GM12878 (cell line): Measurements from ENCODE around the gene MTHFR. TPM values are rescaled to one million over a fixed set of nuclear protein-coding genes. Genes with fewer than 3 reads are reported as not detected.

ENCODE experiments used
- ATAC-seq: fragments of 200-7000 bp; cut with Tn5 transposase; 3 replicates; pipeline ENCODE4 v1.9.1; 2020; ENCODE audit warnings: mild to moderate bottlenecking, moderate library complexity
- BruUV-seq: library from RNA; stranded (reverse); fragments of 400-500 nt; replicated peaks from 2 replicates; lab custom pipeline; 2021; lab: Mats Ljungman, UMichigan
- CTCF ChIA-PET: fragments of 300-600 bp; sonication (Branson Sonifier 250); formaldehyde crosslinking; extraction: SDS; loops from one replicate; lab custom pipeline; 2021; ENCODE audit warnings: inconsistent platforms; lab: Yijun Ruan, JAX
- POLR2A ChIA-PET: fragments of 350-600 bp; formaldehyde crosslinking; extraction: SDS; loops from one replicate; lab custom pipeline; 2021; ENCODE audit warnings: inconsistent platforms; lab: Charles Lee
- RAD21 ChIA-PET: fragments of 300-600 bp; sonication (Branson Sonifier 250); formaldehyde crosslinking; loops from one replicate; lab custom pipeline; 2023; ENCODE audit warnings: antibody characterized with exemption; ENCODE audit not compliant: unreplicated experiment; lab: Charles Lee
- SMC1A ChIA-PET: fragments of 300-600 bp; sonication (Branson Sonifier 250); formaldehyde crosslinking; loops from one replicate; lab custom pipeline; 2023; ENCODE audit not compliant: unreplicated experiment, uncharacterized antibody; lab: Charles Lee
- DNase-seq: peaks from one replicate; pipeline ENCODE4 v3.0.0-alpha.2; 2011; ENCODE audit warnings: low read depth, low spot score
- FAIRE-seq: peaks from 3 replicates; lab custom pipeline; 2011; peaks lifted over from hg19 to GRCh38; lab: Jason Lieb, UNC
- H2AFZ ChIP-seq: 2 replicates; pipeline ENCODE4 v1.6.0; 2011; ENCODE audit warnings: low read depth, low read length, control low read depth; ENCODE audit not compliant: control insufficient read depth
- H3K27ac ChIP-seq: 2 replicates; pipeline ENCODE4 v1.5.1; 2011; ENCODE audit warnings: control low read depth; ENCODE audit not compliant: control insufficient read depth, insufficient read depth
- H3K27me3 ChIP-seq, 2 experiments: replicated peaks in 1 of 2; 2 replicates each; pipeline versions ENCODE4 v1.6.0 to v1.6.1; 2011; ENCODE audit warnings: low read length in 1 of 2; ENCODE audit not compliant: control insufficient read depth in 2 of 2, insufficient read depth in 2 of 2
- H3K36me3 ChIP-seq, 2 experiments: 2 replicates each; pipeline ENCODE4 v1.5.1; 2011; ENCODE audit warnings: low read length in 1 of 2; ENCODE audit not compliant: control insufficient read depth in 2 of 2, insufficient read depth in 2 of 2
- H3K4me1 ChIP-seq: 2 replicates; pipeline ENCODE4 v1.6.1; 2011; ENCODE audit warnings: mild to moderate bottlenecking, low read length, moderate library complexity, mixed read lengths; ENCODE audit not compliant: control insufficient read depth, insufficient read depth
- H3K4me2 ChIP-seq: 2 replicates; pipeline ENCODE4 v1.6.0; 2011; ENCODE audit warnings: control low read depth; ENCODE audit not compliant: control insufficient read depth, insufficient read depth
- H3K4me3 ChIP-seq: fragments of 200-600 bp; sonication (generic); 2 replicates; pipeline ENCODE4 v1.5.1; 2016
- H3K79me2 ChIP-seq: 2 replicates; pipeline ENCODE4 v1.6.0; 2011; ENCODE audit warnings: low read length; ENCODE audit not compliant: control insufficient read depth, insufficient read depth
- H3K9ac ChIP-seq: 2 replicates; pipeline ENCODE4 v1.8.0; 2011; ENCODE audit warnings: low read length, control low read depth, mixed read lengths; ENCODE audit not compliant: control insufficient read depth, insufficient read depth
- H3K9me3 ChIP-seq: replicated peaks from 3 replicates; pipeline ENCODE4 v1.5.1; 2011; ENCODE audit warnings: mild to moderate bottlenecking, low read length; ENCODE audit not compliant: control insufficient read depth, insufficient read depth
- H4K20me1 ChIP-seq: 2 replicates; pipeline ENCODE4 v1.6.0; 2011; ENCODE audit not compliant: control insufficient read depth, insufficient read depth
- PBX3 ChIP-seq: IDR thresholded peaks from 2 replicates; pipeline ENCODE4 v1.6.1; 2011; ENCODE audit warnings: mild to moderate bottlenecking, low read depth, low read length, moderate library complexity; ENCODE audit not compliant: insufficient replicate concordance
- POLR2A ChIP-seq: IDR thresholded peaks from 2 replicates; pipeline ENCODE4 v1.6.1; 2011; ENCODE audit warnings: low read depth, mild to moderate bottlenecking, low read length
- TCF3 ChIP-seq: IDR thresholded peaks from 2 replicates; pipeline ENCODE4 v1.6.1; 2012; ENCODE audit warnings: low read depth, mild to moderate bottlenecking, low read length, borderline replicate concordance; ENCODE audit not compliant: insufficient read depth
- WGBS: methylation state at CpG from one replicate; pipeline ENCODE4 v1.1.6; 2016; ENCODE audit warnings: low lambda C conversion rate; ENCODE audit not compliant: insufficient replicate concordance, insufficient coverage; ENCODE audit errors: missing lambda C conversion rate; 5-methylcytosine and 5-hydroxymethylcytosine counted together
- in situ Hi-C: fragments of 300-500 bp; cut with MboI; formaldehyde crosslinking; loops from 9 replicates; pipeline ENCODE4 v1.14.3; 2018; ENCODE audit warnings: mixed read lengths
- intact Hi-C: fragments of 100-400 bp; cut with micrococcal nuclease; formaldehyde crosslinking; loops from one replicate; pipeline ENCODE4 v1.14.2; 2022; ENCODE audit not compliant: unreplicated experiment
- polyA plus RNA-seq, 11 experiments: library from polyadenylated mRNA; depleted of rRNA in 4 of 11; unstranded in 6 of 11; stranded (reverse) in 5 of 11; fragments of >200 nt; fragmentation: Nextera tagmentation in 4 of 11; fragmentation: Illumina TruSeq in 1 of 11; extraction: Ambion mirVana in 4 of 11; extraction: Trizol in 1 of 11; gene quantifications; 1 replicate in 1 of 11; 2 replicates in 10 of 11; pipeline versions ENCODE4 v1.2.1 to v1.2.3, GENCODE V29; 2011 to 2016; ENCODE audit warnings: inconsistent platforms in 2 of 11, missing spikeins in 2 of 11, low read depth in 1 of 11
- total RNA-seq, 4 experiments: library from RNA; depleted of rRNA in 3 of 4; stranded (reverse); fragments of >200 nt in 3 of 4; fragmentation: Illumina TruSeq in 1 of 4; extraction: Trizol in 1 of 4; gene quantifications; 2 replicates each; pipeline versions ENCODE4 v1.2.1 to v1.2.3, GENCODE V29; 2013 to 2021
- TF ChIP-seq, protein P1 (sequence below): IDR thresholded peaks from 2 replicates; pipeline ENCODE4 v1.6.1; 2011; ENCODE audit warnings: low read depth, low read length, improper control_type of control experiment, borderline replicate concordance
- TF ChIP-seq, protein P2 (sequence below): IDR thresholded peaks from 2 replicates; pipeline ENCODE4 v1.6.1; 2011; ENCODE audit warnings: borderline replicate concordance, low read depth, mild to moderate bottlenecking, moderate library complexity, low read length; ENCODE audit not compliant: insufficient read depth, poor library complexity, severe bottlenecking

MTHFR gene
- total and polyA plus RNA-seq, 10 of the 15 experiments (the other 5 are each of a cell fraction or from before 2014, with no cell fraction given) = 1.0 to 16.8 (median 9.4) TPM

- DNase-seq (no peak), ATAC-seq (no peak), FAIRE-seq (no peak)
- intact Hi-C loops = no loop called here
- TF ChIP-seq, protein P1, sequence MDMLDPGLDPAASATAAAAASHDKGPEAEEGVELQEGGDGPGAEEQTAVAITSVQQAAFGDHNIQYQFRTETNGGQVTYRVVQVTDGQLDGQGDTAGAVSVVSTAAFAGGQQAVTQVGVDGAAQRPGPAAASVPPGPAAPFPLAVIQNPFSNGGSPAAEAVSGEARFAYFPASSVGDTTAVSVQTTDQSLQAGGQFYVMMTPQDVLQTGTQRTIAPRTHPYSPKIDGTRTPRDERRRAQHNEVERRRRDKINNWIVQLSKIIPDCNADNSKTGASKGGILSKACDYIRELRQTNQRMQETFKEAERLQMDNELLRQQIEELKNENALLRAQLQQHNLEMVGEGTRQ = no peak
- TF ChIP-seq, protein P2, sequence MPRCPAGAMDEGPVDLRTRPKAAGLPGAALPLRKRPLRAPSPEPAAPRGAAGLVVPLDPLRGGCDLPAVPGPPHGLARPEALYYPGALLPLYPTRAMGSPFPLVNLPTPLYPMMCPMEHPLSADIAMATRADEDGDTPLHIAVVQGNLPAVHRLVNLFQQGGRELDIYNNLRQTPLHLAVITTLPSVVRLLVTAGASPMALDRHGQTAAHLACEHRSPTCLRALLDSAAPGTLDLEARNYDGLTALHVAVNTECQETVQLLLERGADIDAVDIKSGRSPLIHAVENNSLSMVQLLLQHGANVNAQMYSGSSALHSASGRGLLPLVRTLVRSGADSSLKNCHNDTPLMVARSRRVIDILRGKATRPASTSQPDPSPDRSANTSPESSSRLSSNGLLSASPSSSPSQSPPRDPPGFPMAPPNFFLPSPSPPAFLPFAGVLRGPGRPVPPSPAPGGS = peak; percentile 98
- TF ChIP-seq TCF3 = 0 out of 2 replicates have a peak, but pooled peaks have one; percentile 37
- TF ChIP-seq PBX3 = peak; percentile 68
- TF ChIP-seq POLR2A = 0 out of 2 replicates have a peak, but pooled peaks have one; percentile 32
- no peaks in the 10 kb centered on the region for H3K27me3 ChIP-seq
- H4K20me1 ChIP-seq = no peaks in the 10 kb centered on the region
- in situ Hi-C loops = no loop called here
- no peak overlapping the region for H3K4me2 ChIP-seq
- H3K36me3 ChIP-seq = peaks cover 33 to 39% of the 10 kb centered on the region in 2 experiments
- no peak overlapping the region for H3K27ac ChIP-seq
- H3K4me1 ChIP-seq = no peaks in the 10 kb centered on the region
- no peak overlapping the region for H3K4me3 ChIP-seq
- SMC1A ChIA-PET = no interaction called here
- WGBS = 96% methylated on average over 13 of the region's 13 CpGs
- CTCF ChIA-PET = no interaction called here
- POLR2A ChIA-PET = no interaction called here
- H2AFZ ChIP-seq = no peak overlapping the region
- H3K9me3 ChIP-seq = no peaks in the 10 kb centered on the region
- H3K9ac ChIP-seq = no peak overlapping the region
- RAD21 ChIA-PET = no interaction called here
- no TSS peak for BruUV-seq
- no peaks in the 10 kb centered on the region for H3K79me2 ChIP-seq
These were observed 28.1 kb upstream of the MTHFR start for GRCh38 chr1:11833900-11834299.
